ENCODE data around the gene IKBIP.

Gene IKBIP, protein sequence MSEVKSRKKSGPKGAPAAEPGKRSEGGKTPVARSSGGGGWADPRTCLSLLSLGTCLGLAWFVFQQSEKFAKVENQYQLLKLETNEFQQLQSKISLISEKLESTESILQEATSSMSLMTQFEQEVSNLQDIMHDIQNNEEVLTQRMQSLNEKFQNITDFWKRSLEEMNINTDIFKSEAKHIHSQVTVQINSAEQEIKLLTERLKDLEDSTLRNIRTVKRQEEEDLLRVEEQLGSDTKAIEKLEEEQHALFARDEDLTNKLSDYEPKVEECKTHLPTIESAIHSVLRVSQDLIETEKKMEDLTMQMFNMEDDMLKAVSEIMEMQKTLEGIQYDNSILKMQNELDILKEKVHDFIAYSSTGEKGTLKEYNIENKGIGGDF

DNA sequence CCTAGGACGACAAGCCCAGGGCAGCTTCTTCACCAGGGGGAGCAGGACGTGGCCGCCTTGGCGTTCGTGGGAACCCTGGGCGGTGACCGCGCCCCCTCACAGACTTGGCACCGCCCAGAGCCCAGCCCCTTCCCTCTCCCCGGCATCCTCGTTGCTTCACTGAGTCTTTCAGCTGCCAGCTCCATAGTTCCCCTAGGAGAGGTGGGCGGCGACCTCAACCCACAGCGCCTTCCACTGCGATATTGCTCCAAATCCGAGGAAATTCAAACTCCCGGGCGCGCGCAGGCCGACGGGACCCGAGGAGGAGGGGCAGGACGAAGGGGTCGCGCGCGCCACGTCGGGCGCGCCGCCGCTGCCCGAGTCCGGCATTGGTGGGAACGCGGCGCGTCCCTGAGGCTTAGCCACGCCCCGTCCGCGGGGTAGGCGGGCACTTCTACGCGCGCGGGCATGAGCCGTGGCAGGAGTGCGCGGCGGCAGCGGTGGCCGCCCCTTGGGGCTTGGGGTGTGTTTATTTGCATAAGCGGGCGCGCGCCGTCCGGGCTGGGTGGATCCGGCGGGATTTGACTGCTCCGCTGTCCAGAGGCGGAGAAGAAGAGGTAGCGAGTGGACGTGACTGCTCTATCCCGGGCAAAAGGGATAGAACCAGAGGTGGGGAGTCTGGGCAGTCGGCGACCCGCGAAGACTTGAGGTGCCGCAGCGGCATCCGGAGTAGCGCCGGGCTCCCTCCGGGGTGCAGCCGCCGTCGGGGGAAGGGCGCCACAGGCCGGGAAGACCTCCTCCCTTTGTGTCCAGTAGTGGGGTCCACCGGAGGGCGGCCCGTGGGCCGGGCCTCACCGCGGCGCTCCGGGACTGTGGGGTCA is at the start of gene IKBIP, which contains the start of gene APAF1:
Gene IKBIP, minus strand, starts transcription at position 77 of the 860 bp plus-strand sequence. CDS start 87 bp downstream, outside the sequence.
Gene APAF1, plus strand, starts transcription at position 579 of the 860 bp plus-strand sequence. CDS start 3,070 bp downstream, outside the sequence.
- ChIA-PET CTCF (interaction anchor here (0.7 to 1.6 kb wide), 2 partner anchors 16 to 354 kb away, joined by 3 to 4 read pairs; no protein-coding TSS in a partner anchor), POLR2A (interaction anchor here (0.8 to 2.5 kb wide), 11 partner anchors 8 to 205 kb away, joined by 3 to 27 read pairs (median 4); partner anchors contain the start of gene SLC25A3)
- peak within 1 kb of the TSS; percentile 96 for H3K4me3 ChIP-seq (ENCODE audit: low read depth, low read length)
- H3K4me1 ChIP-seq (ENCODE audit: control insufficient read depth, insufficient read depth, low read length), result no peaks in the 10 kb centered on the region
- peaks cover 17 to 22% of the 10 kb centered on the region in 2 experiments for H3K36me3 ChIP-seq (ENCODE audit: control insufficient read depth in 2 of 2, insufficient read depth in 1 of 2, low read length in 2 of 2)
- peak within 1 kb of the TSS; percentile 88 for H3K27ac ChIP-seq (ENCODE audit: extremely low read depth, low read depth, low read length)
- no peaks in the 10 kb centered on the region for H3K9me3 ChIP-seq (ENCODE audit: control insufficient read depth, insufficient read depth, low read depth, low read length)
- peak; percentile 44 for TF ChIP-seq SP7 (tag by site-specific recombination; IDR thresholded peaks at IDR 0.05)
- TF ChIP-seq YY1 (tag by site-specific recombination; IDR thresholded peaks at IDR 0.05), result no peak
- TF ChIP-seq ZBTB48 (tag by site-specific recombination; IDR thresholded peaks at IDR 0.05), result 0 out of 2 replicates have a peak, but pooled peaks have one; percentile 18
- peak; percentile 13 for TF ChIP-seq ZBTB7A (tag by site-specific recombination; IDR thresholded peaks at IDR 0.05; ENCODE audit: low read depth)
- TF ChIP-seq ZNF133 (tag by site-specific recombination; IDR thresholded peaks at IDR 0.05), result no peak
- TF ChIP-seq ZEB2 (tag by site-specific recombination; IDR thresholded peaks at IDR 0.05), result peak; percentile 49; the same call in 1 of the 2 replicates
- TF ChIP-seq ZNF239 (tag by site-specific recombination; IDR thresholded peaks at IDR 0.05), result no peak
- TF ChIP-seq SP2 (tag by site-specific recombination; IDR thresholded peaks at IDR 0.05), result peak; percentile 49
- peak; percentile 61; the same call in 1 of the 2 replicates for TF ChIP-seq ZNF501 (tag by site-specific recombination; IDR thresholded peaks at IDR 0.05)
- peak; percentile 92 for TF ChIP-seq KLF1 (tag by site-specific recombination; IDR thresholded peaks at IDR 0.05)
- TF ChIP-seq, protein P1, sequence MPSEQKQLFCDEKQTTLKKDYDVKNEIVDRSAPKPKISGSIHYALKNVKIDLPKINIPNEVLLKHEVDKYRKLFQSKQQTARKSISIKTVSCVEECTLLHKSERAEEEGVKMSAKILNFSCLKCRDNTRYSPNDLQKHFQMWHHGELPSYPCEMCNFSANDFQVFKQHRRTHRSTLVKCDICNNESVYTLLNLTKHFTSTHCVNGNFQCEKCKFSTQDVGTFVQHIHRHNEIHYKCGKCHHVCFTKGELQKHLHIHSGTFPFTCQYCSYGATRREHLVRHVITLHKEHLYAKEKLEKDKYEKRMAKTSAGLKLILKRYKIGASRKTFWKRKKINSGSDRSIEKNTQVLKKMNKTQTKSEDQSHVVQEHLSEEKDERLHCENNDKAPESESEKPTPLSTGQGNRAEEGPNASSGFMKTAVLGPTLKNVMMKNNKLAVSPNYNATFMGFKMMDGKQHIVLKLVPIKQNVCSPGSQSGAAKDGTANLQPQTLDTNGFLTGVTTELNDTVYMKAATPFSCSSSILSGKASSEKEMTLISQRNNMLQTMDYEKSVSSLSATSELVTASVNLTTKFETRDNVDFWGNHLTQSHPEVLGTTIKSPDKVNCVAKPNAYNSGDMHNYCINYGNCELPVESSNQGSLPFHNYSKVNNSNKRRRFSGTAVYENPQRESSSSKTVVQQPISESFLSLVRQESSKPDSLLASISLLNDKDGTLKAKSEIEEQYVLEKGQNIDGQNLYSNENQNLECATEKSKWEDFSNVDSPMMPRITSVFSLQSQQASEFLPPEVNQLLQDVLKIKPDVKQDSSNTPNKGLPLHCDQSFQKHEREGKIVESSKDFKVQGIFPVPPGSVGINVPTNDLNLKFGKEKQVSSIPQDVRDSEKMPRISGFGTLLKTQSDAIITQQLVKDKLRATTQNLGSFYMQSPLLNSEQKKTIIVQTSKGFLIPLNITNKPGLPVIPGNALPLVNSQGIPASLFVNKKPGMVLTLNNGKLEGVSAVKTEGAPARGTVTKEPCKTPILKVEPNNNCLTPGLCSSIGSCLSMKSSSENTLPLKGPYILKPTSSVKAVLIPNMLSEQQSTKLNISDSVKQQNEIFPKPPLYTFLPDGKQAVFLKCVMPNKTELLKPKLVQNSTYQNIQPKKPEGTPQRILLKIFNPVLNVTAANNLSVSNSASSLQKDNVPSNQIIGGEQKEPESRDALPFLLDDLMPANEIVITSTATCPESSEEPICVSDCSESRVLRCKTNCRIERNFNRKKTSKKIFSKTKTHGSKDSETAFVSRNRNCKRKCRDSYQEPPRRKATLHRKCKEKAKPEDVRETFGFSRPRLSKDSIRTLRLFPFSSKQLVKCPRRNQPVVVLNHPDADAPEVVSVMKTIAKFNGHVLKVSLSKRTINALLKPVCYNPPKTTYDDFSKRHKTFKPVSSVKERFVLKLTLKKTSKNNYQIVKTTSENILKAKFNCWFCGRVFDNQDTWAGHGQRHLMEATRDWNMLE (tag by site-specific recombination; conservative IDR thresholded peaks at IDR 0.05; ENCODE audit: low read depth), result no peak
- peak; percentile 35; the same call in 1 of the 2 replicates for TF ChIP-seq WT1 (tag by site-specific recombination; IDR thresholded peaks at IDR 0.05)
- TF ChIP-seq, protein P2, sequence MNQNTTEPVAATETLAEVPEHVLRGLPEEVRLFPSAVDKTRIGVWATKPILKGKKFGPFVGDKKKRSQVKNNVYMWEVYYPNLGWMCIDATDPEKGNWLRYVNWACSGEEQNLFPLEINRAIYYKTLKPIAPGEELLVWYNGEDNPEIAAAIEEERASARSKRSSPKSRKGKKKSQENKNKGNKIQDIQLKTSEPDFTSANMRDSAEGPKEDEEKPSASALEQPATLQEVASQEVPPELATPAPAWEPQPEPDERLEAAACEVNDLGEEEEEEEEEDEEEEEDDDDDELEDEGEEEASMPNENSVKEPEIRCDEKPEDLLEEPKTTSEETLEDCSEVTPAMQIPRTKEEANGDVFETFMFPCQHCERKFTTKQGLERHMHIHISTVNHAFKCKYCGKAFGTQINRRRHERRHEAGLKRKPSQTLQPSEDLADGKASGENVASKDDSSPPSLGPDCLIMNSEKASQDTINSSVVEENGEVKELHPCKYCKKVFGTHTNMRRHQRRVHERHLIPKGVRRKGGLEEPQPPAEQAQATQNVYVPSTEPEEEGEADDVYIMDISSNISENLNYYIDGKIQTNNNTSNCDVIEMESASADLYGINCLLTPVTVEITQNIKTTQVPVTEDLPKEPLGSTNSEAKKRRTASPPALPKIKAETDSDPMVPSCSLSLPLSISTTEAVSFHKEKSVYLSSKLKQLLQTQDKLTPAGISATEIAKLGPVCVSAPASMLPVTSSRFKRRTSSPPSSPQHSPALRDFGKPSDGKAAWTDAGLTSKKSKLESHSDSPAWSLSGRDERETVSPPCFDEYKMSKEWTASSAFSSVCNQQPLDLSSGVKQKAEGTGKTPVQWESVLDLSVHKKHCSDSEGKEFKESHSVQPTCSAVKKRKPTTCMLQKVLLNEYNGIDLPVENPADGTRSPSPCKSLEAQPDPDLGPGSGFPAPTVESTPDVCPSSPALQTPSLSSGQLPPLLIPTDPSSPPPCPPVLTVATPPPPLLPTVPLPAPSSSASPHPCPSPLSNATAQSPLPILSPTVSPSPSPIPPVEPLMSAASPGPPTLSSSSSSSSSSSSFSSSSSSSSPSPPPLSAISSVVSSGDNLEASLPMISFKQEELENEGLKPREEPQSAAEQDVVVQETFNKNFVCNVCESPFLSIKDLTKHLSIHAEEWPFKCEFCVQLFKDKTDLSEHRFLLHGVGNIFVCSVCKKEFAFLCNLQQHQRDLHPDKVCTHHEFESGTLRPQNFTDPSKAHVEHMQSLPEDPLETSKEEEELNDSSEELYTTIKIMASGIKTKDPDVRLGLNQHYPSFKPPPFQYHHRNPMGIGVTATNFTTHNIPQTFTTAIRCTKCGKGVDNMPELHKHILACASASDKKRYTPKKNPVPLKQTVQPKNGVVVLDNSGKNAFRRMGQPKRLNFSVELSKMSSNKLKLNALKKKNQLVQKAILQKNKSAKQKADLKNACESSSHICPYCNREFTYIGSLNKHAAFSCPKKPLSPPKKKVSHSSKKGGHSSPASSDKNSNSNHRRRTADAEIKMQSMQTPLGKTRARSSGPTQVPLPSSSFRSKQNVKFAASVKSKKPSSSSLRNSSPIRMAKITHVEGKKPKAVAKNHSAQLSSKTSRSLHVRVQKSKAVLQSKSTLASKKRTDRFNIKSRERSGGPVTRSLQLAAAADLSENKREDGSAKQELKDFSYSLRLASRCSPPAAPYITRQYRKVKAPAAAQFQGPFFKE (tag by site-specific recombination; IDR thresholded peaks at IDR 0.05; ENCODE audit: borderline replicate concordance), result no peak
- TF ChIP-seq BCL11A (tag by site-specific recombination; IDR thresholded peaks at IDR 0.05; ENCODE audit: low read depth), result peak; percentile 66; the same call in 1 of the 2 replicates
- peak; percentile 24 for TF ChIP-seq ZNF2 (tag by site-specific recombination; IDR thresholded peaks at IDR 0.05)
- peak; percentile 95 for TF ChIP-seq ZNF777 (tag by site-specific recombination; IDR thresholded peaks at IDR 0.05; ENCODE audit: borderline replicate concordance)
- TF ChIP-seq ZNF391 (tag by site-specific recombination; IDR thresholded peaks at IDR 0.05; ENCODE audit: borderline replicate concordance, low read depth), result peak; percentile 77; the same call in 1 of the 2 replicates
- TF ChIP-seq ZNF76 (tag by site-specific recombination; IDR thresholded peaks at IDR 0.05; ENCODE audit: borderline replicate concordance, low read depth), result peak; percentile 83
- peak; percentile 75 for TF ChIP-seq GLIS1 (tag by site-specific recombination; IDR thresholded peaks at IDR 0.05)
- TF ChIP-seq, protein P3, sequence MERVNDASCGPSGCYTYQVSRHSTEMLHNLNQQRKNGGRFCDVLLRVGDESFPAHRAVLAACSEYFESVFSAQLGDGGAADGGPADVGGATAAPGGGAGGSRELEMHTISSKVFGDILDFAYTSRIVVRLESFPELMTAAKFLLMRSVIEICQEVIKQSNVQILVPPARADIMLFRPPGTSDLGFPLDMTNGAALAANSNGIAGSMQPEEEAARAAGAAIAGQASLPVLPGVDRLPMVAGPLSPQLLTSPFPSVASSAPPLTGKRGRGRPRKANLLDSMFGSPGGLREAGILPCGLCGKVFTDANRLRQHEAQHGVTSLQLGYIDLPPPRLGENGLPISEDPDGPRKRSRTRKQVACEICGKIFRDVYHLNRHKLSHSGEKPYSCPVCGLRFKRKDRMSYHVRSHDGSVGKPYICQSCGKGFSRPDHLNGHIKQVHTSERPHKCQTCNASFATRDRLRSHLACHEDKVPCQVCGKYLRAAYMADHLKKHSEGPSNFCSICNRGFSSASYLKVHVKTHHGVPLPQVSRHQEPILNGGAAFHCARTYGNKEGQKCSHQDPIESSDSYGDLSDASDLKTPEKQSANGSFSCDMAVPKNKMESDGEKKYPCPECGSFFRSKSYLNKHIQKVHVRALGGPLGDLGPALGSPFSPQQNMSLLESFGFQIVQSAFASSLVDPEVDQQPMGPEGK (tag by site-specific recombination; IDR thresholded peaks at IDR 0.05), result peak; percentile 72
- no peak for TF ChIP-seq ZNF169 (tag by site-specific recombination; IDR thresholded peaks at IDR 0.05)
